Endodermal cell (in vitro differentiated cells): ENCODE measurements around the gene PACSIN2. TPM values are rescaled to one million over a fixed set of nuclear protein-coding genes. Genes with fewer than 3 reads are reported as not detected.

Source experiments
- DNase-seq: peaks from one replicate; pipeline ENCODE4 v3.0.0-alpha.2; 2017
- H3K27ac ChIP-seq: 2 replicates; pipeline ENCODE4 v1.5.1; 2013; ENCODE audit warnings: mild to moderate bottlenecking, low read depth, low read length, moderate library complexity
- H3K27me3 ChIP-seq: 2 replicates; pipeline ENCODE4 v1.6.1; 2013; ENCODE audit warnings: mild to moderate bottlenecking, low read length, moderate library complexity; ENCODE audit not compliant: insufficient read depth, control insufficient read depth, poor library complexity, severe bottlenecking
- H3K36me3 ChIP-seq: 2 replicates; pipeline ENCODE4 v1.7.0; 2013; ENCODE audit warnings: mild to moderate bottlenecking, low read length, moderate library complexity; ENCODE audit not compliant: control insufficient read depth, insufficient read depth
- H3K4me1 ChIP-seq: one replicate; pipeline ENCODE4 v1.7.0; 2013; ENCODE audit warnings: low read length; ENCODE audit not compliant: control insufficient read depth, insufficient read depth
- H3K4me3 ChIP-seq: 2 replicates; pipeline ENCODE4 v1.5.1; 2013; ENCODE audit warnings: mild to moderate bottlenecking, low read length, moderate library complexity
- H3K9ac ChIP-seq: 2 replicates; pipeline ENCODE4 v1.6.1; 2013; ENCODE audit warnings: mild to moderate bottlenecking, low read length, moderate library complexity; ENCODE audit not compliant: poor library complexity, severe bottlenecking; ENCODE audit errors: extremely low read depth
- H3K9me3 ChIP-seq: 2 replicates; pipeline ENCODE4 v1.6.1; 2013; ENCODE audit warnings: mild to moderate bottlenecking, low read length, moderate library complexity; ENCODE audit not compliant: control insufficient read depth
- H3K27ac Mint-ChIP-seq: 2 replicates; pipeline ENCODE4 v1.8.0; 2020; ENCODE audit warnings: mixed read lengths
- H3K27me3 Mint-ChIP-seq: 2 replicates; pipeline ENCODE4 v1.8.0; 2021; ENCODE audit warnings: mild to moderate bottlenecking, mixed read lengths; ENCODE audit not compliant: insufficient read depth
- H3K36me3 Mint-ChIP-seq: 2 replicates; pipeline ENCODE4 v1.8.0; 2020; ENCODE audit warnings: low read depth, mixed read lengths
- H3K4me1 Mint-ChIP-seq: 2 replicates; pipeline ENCODE4 v1.8.0; 2020; ENCODE audit warnings: mixed read lengths
- H3K4me3 Mint-ChIP-seq: 2 replicates; pipeline ENCODE4 v1.8.0; 2020; ENCODE audit warnings: mild to moderate bottlenecking, moderate library complexity, mixed read lengths
- H3K9me3 Mint-ChIP-seq: 2 replicates; pipeline ENCODE4 v1.8.0; 2020; ENCODE audit warnings: mild to moderate bottlenecking, mixed read lengths
- WGBS, 2 experiments: methylation state at CpG; one replicate each; pipeline versions ENCODE4 v1.1.5 to v1.1.7; 2013; ENCODE audit warnings: missing lambda C conversion rate in 2 of 2, mixed read lengths in 1 of 2; ENCODE audit not compliant: insufficient coverage in 1 of 2, insufficient read length in 1 of 2; 5-methylcytosine and 5-hydroxymethylcytosine counted together
- total RNA-seq, 2 donors: library from RNA; stranded (reverse); fragmentation: NEBNext Ultra II Directional in 1 of 2; extraction: Animal tissue kit (Norgen Biotek cat#: 25700) in 1 of 2; gene quantifications; 2 replicates in 1 of 2; 3 replicates in 1 of 2; pipeline ENCODE4 v1.2.1, GENCODE V29; 2021
- TF ChIP-seq, protein P1 (sequence below): fragments of 200-600 bp; sonication (generic); conservative IDR thresholded peaks from 2 replicates; pipeline ENCODE4 v1.5.0; 2021; ENCODE audit warnings: antibody characterized with exemption, mild to moderate bottlenecking

The PACSIN2 gene
- total RNA-seq, 2 donors from 2014 or later: 60.7 to 61.4 TPM

DNA sequence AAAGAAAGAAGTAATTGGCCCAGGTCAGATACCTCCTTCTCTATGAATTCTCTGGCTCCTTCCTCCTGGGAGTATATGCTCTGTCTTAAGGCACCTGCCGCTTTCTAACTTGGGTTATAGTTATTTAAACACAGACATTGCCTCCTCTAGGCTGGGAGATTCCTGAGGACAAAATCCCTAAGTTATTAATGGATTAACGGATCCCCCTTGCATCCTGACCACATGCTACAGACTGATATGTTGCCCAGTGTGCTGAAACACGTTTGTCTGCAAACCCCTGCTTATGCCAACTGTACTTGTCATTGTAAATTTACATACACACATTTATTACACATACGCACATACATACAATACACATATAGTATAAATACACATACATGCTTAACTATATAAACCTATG lies 35.3 kb downstream of the PACSIN2 start:
- TF ChIP-seq, protein P1, sequence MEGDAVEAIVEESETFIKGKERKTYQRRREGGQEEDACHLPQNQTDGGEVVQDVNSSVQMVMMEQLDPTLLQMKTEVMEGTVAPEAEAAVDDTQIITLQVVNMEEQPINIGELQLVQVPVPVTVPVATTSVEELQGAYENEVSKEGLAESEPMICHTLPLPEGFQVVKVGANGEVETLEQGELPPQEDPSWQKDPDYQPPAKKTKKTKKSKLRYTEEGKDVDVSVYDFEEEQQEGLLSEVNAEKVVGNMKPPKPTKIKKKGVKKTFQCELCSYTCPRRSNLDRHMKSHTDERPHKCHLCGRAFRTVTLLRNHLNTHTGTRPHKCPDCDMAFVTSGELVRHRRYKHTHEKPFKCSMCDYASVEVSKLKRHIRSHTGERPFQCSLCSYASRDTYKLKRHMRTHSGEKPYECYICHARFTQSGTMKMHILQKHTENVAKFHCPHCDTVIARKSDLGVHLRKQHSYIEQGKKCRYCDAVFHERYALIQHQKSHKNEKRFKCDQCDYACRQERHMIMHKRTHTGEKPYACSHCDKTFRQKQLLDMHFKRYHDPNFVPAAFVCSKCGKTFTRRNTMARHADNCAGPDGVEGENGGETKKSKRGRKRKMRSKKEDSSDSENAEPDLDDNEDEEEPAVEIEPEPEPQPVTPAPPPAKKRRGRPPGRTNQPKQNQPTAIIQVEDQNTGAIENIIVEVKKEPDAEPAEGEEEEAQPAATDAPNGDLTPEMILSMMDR: no peak
- Mint-ChIP-seq H3K4me3 (no peak overlapping the region), H3K4me1 (peaks cover 37% of the 10 kb centered on the region), H3K27ac (no peak overlapping the region), H3K27me3 (no peaks in the 10 kb centered on the region), H3K36me3 (peaks cover 3% of the 10 kb centered on the region), H3K9me3 (peaks cover 2% of the 10 kb centered on the region)
- no peak for DNase-seq
- Histone ChIP-seq H3K9me3 (no peaks in the 10 kb centered on the region), H3K4me3 (no peak overlapping the region), H3K27ac (no peak overlapping the region), H3K36me3 (peaks cover 4% of the 10 kb centered on the region), H3K4me1 (peaks cover 16% of the 10 kb centered on the region), H3K9ac (no peak overlapping the region), H3K27me3 (no peaks in the 10 kb centered on the region)
- 92 to 93% methylated on average over 4 of the region's 4 CpGs for WGBS, 2 experiments

DNA sequence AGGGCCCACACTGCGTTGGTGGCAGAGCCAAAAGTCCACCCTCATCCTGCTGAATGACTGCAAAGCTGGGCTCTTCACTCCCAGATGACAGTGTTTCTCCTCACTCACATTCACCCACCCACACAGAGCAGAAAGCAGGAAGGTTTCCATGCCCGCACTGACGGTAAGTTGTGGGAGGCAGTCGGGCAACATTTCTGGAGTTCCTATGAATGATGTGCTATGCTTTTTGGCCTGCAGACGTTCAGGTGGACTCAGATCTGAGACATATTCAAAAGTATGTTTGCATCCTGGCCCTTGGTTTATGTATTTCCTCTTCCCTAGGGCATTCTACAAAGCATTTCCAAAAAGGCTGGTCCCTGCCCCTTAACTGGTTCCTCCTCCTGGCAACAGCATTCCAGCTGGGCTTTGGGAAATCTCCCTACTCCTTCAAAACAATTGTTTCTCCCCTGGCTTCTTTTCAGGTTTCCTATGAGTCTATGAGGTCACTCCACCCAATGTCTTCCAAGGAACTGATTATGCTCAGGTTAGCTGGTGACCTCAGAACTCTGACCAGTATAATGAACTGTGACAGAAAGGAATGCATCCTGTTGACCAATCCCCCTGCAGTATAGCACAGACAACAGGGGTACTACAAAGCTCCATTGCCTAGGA lies 36.4 kb downstream of the PACSIN2 start:
- no peaks in the 10 kb centered on the region for H3K9me3 ChIP-seq
- no peak overlapping the region for H3K27ac ChIP-seq
- H3K27me3 ChIP-seq: no peaks in the 10 kb centered on the region
- H3K36me3 Mint-ChIP-seq: peaks cover under 1% of the 10 kb centered on the region
- TF ChIP-seq, protein P1: no peak
- peaks cover 23% of the 10 kb centered on the region for H3K4me1 ChIP-seq
- H3K4me1 Mint-ChIP-seq: peaks cover 28% of the 10 kb centered on the region
- 83 to 84% methylated on average over 4 to 5 of the region's 5 CpGs for WGBS, 2 experiments
- peak overlapping the region; percentile 64 for H3K27ac Mint-ChIP-seq
- H3K36me3 ChIP-seq: peaks cover under 1% of the 10 kb centered on the region
- H3K4me3 ChIP-seq: no peak overlapping the region
- no peak overlapping the region for H3K9ac ChIP-seq
- no peak for DNase-seq
- H3K4me3 Mint-ChIP-seq: no peak overlapping the region
- H3K9me3 Mint-ChIP-seq: peaks cover 2% of the 10 kb centered on the region
- H3K27me3 Mint-ChIP-seq: no peaks in the 10 kb centered on the region

DNA sequence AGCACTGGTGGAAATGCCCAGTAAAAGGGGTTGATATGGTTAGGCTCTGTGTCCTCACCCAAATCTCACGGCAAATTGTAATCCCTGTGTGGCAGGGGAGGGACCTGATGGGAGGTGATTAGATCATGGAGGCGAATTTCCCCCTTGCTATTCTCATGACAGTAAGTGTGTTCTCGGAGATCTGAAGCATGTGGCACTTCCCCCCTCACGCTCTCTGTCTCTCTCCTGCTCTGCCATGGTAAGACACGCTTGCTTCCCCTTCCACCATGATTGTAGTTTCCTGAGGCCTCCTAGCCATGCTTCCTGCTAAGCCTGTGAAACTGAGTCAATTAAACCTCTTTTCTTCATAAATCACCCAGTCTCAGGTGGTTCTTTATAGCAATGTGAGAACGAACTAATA lies 37.4 kb downstream of the PACSIN2 start:
- DNase-seq: no peak
- H3K4me3 ChIP-seq: no peak overlapping the region
- H3K27ac Mint-ChIP-seq: peak overlapping the region; percentile 64

More for the DNA sequence above, 37.4 kb downstream of the PACSIN2 start:
- H3K36me3 Mint-ChIP-seq: no peaks in the 10 kb centered on the region
- peaks cover 2% of the 10 kb centered on the region for H3K9me3 Mint-ChIP-seq
- H3K4me1 Mint-ChIP-seq: peaks cover 30% of the 10 kb centered on the region
- H3K9me3 ChIP-seq: no peaks in the 10 kb centered on the region
- H3K27me3 Mint-ChIP-seq: no peaks in the 10 kb centered on the region
- H3K36me3 ChIP-seq: peaks cover 4% of the 10 kb centered on the region
- WGBS, 2 experiments: 83 to 93% methylated on average over 5 to 6 of the region's 6 CpGs
- H3K4me3 Mint-ChIP-seq: no peak overlapping the region
- TF ChIP-seq, protein P1: no peak
- H3K9ac ChIP-seq: no peak overlapping the region
- H3K4me1 ChIP-seq: peaks cover 23% of the 10 kb centered on the region
- no peaks in the 10 kb centered on the region for H3K27me3 ChIP-seq
- no peak overlapping the region for H3K27ac ChIP-seq
